Aorta (tissue), 5 donors: ENCODE results near the gene IL12RB1. TPM values are rescaled to one million over a fixed set of nuclear protein-coding genes. Genes with fewer than 3 reads are reported as not detected.

ENCODE experiments used
- ATAC-seq: fragments of 200-7000 bp; cut with Tn5 transposase; one replicate; pipeline ENCODE4 v1.9.1; 2022; ENCODE audit warnings: moderate library complexity; ENCODE audit not compliant: low FRiP score
- DNase-seq, 2 donors: peaks; one replicate each; pipeline ENCODE4 v3.0.0-alpha.2; 2020
- H3K27ac ChIP-seq, 2 donors: one replicate each; pipeline ENCODE4 v1.5.1; 2013; ENCODE audit warnings: low read length in 2 of 2, mild to moderate bottlenecking in 2 of 2, moderate library complexity in 2 of 2, control low read depth in 1 of 2, inconsistent platforms in 1 of 2, low read depth in 1 of 2
- H3K27me3 ChIP-seq, 2 donors: one replicate each; pipeline ENCODE4 v1.6.1; 2013; ENCODE audit warnings: control low read depth in 1 of 2, low read length in 1 of 2, mild to moderate bottlenecking in 1 of 2, moderate library complexity in 1 of 2; ENCODE audit not compliant: insufficient read depth in 2 of 2, control insufficient read depth in 1 of 2
- H3K36me3 ChIP-seq, 2 donors: one replicate each; pipeline ENCODE4 v1.6.1; 2013; ENCODE audit warnings: control low read depth in 1 of 2, low read length in 1 of 2, mild to moderate bottlenecking in 1 of 2; ENCODE audit not compliant: insufficient read depth in 2 of 2, control insufficient read depth in 1 of 2
- H3K4me1 ChIP-seq, 2 donors: one replicate each; pipeline ENCODE4 v1.6.1; 2013; ENCODE audit warnings: low read length in 2 of 2, control low read depth in 1 of 2, mild to moderate bottlenecking in 1 of 2, moderate library complexity in 1 of 2; ENCODE audit not compliant: insufficient read depth in 2 of 2, control insufficient read depth in 1 of 2
- H3K4me3 ChIP-seq, 2 donors: one replicate each; pipeline ENCODE4 v1.5.1; 2013; ENCODE audit warnings: low read length in 2 of 2, control low read depth in 1 of 2, mild to moderate bottlenecking in 1 of 2
- H3K9me3 ChIP-seq: one replicate; pipeline ENCODE4 v1.6.1; 2013; ENCODE audit warnings: mild to moderate bottlenecking, low read length; ENCODE audit not compliant: control insufficient read depth
- WGBS, 2 donors: extraction: QIAGEN DNeasy Blood & Tissue Kit; methylation state at CpG; one replicate each; pipeline ENCODE4 v1.1.7; 2013; 5-methylcytosine and 5-hydroxymethylcytosine counted together
- intact Hi-C, 2 donors: fragments of 100-400 bp; cut with DNase I; formaldehyde crosslinking; loops; one replicate each; pipeline versions ENCODE4 v1.14.2 to v1.15.0; 2022
- long read RNA-seq, 2 donors: library from polyadenylated mRNA; unstranded; transcript quantifications; one replicate each; pipeline ENCODE4 v2.0.0, GENCODE V29; 2020 to 2021
- polyA plus RNA-seq, 2 donors: library from polyadenylated mRNA; stranded (reverse); fragments of 200-250 nt; gene quantifications; one replicate each; pipeline ENCODE4 v1.2.3, GENCODE V29; 2013
- total RNA-seq, 2 donors: library from RNA; stranded (reverse); fragmentation: NEBNext Ultra II Directional; extraction: Animal tissue kit (Norgen Biotek cat#: 25700); gene quantifications; one replicate each; pipeline ENCODE4 v1.2.1, GENCODE V29; 2021
- donor health status: healthy with polysubstance abuse.
- donor health status: Bipolar disorder and iron deficiency.
- donor health status: DM: no; HTN: no; CAD: no.
- donor health status: DM: no; HTN: no; CAD: no.
- donor health status: DM: yes; HTN: yes; CAD: no.

Gene IL12RB1
- 1 to 10 TPM; 1.7 to 2.6 TPM for total RNA-seq
- polyA plus RNA-seq: under 1 TPM; 0.69 to 0.75 TPM
- long read RNA-seq, donor 1, partial matches to known transcripts: 0 of 4 reads
- long read RNA-seq, donor 1, other reads (novel, unspliced or antisense): 0 of 4 reads
- long read RNA-seq, donor 2, partial matches to known transcripts: 1 of 1 reads
- long read RNA-seq, donor 2, other reads (novel, unspliced or antisense): 0 of 1 reads

DNA sequence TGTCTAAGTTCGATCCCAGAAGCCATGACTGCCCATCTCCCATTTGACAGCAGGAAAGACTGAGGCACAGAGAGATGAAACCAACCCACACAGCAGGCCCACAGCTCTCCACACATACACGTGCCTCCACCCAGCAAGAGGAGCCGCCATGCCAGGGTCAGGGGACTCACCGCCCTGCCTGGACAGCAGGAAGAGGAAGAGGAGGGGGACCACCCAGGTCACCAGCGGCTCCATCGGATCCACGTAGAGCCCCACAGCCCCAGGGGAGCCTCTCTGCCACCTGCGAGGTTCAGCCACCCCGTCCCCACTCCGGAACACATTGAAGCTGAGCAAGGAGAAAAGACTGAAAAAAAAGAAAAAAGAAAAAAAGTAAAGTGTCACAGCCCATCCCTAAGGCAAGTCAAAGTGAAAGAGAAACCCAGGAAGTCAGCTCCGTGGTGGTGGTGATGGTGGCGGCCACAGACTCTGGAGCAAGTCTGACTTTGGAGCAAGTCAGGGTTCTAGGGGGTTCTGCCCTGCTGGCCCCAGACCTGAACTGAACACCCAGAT, at the start of gene IL12RB1:
IL12RB1 (minus strand) TSS at position 345 of the 549 bp plus-strand sequence; CDS start at position 234, 111 bp downstream.
- intact Hi-C loops: no loop called here
- DNase-seq (no peak), ATAC-seq (no peak)
- Histone ChIP-seq H3K4me1 (no peaks in the 10 kb centered on the region), H3K9me3 (no peaks in the 10 kb centered on the region), H3K27ac (no peak within 1 kb of the TSS), H3K36me3 (no peaks in the 10 kb centered on the region), H3K27me3 (no peaks in the 10 kb centered on the region), H3K4me3 (no peak within 1 kb of the TSS)
- 59 to 70% methylated on average over 12 of the region's 12 CpGs for WGBS, 2 donors

DNA sequence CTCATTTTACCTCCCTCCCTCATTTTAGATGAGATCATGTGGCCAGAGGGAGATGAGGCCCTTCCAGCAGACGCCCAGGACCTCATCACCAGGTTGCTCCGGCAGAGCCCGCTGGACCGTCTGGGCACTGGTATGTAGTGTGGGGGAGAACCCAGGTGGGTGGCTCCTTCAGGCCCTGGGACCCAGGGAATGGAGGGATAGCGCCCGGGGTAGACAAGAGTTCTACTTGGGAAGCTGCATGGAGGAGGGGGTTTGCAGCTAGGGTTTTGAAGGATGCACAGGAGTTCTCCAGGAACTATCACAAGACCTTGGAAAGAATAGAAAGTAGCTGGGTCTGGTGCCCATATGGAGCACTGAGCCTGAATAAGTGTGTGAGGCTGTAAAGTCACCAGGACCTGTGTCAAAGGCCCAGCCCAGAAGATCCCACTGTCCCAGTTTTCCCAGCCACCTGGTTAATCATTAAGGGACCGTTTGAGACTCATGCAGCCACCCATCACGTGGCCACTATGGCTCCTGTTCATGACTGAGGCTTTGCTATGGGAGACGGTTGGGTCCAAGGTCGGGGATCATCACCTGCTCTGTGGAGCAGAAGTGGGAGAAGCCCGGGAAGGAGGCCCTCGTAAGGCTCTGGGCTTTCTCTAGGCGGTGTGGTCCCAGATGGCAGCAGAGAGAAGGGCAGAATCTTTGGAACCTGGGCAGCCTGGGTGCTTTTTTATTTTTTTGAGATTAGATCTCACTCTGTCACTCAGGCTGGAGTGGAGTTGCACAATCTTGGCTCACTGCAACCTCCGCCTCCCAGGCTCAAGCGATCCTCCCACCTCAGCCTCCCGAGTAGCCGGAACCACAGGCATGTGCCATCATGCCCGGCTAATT, 49.2 kb upstream of the IL12RB1 start:
- no peaks in the 10 kb centered on the region for H3K27me3 ChIP-seq
- no peaks in the 10 kb centered on the region for H3K4me1 ChIP-seq
- H3K27ac ChIP-seq: no peak overlapping the region
- 94 to 96% methylated on average over 17 to 18 of the region's 18 CpGs for WGBS, 2 donors
- DNase-seq (no peak), ATAC-seq (no peak)
- H3K4me3 ChIP-seq: no peak overlapping the region
- peaks cover 0 to 5% of the 10 kb centered on the region in 2 donors for H3K36me3 ChIP-seq
- H3K9me3 ChIP-seq: no peaks in the 10 kb centered on the region
- intact Hi-C loops: no loop called here

DNA sequence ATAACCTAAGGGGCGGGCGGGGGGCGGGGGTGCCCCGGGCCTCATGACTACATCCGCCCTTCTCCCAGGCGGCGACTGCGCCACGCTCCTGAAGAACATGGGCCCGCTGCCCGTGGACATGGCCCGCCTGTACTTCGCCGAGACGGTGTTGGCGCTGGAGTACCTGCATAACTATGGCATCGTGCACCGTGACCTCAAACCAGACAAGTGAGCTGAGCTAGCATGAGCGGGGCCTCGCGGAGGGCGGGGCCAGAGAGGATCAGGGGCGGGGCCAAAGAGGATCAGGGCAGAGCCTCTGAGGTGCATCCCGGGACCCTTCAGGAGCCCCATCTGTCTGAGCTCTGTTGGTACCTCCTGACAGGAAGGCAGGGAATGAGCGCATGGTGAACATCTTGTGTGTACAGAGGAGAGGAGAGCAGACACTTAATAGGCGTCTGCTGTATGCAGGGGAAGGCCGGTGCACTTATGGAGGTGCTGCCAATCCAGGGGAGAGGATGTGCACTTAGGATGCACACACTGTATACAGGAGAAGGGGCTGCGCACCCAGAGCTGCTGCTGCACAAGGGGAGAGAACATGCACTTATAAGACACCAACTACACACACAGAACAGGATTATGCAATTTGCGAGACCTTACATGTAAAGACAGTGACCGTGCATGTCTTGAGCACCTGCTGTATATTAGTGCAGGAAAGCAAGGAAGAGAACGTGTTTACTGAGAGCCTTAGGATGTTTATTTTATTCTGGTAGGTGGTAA, 45.3 kb upstream of the IL12RB1 start:
- Histone ChIP-seq H3K9me3 (no peaks in the 10 kb centered on the region), H3K4me1 (no peaks in the 10 kb centered on the region), H3K36me3 (peaks cover 0 to 2% of the 10 kb centered on the region in 2 donors), H3K27ac (no peak overlapping the region), H3K4me3 (no peak overlapping the region), H3K27me3 (no peaks in the 10 kb centered on the region)
- intact Hi-C loops: no loop called here
- ATAC-seq (no peak), DNase-seq (no peak)
- WGBS, 2 donors: 83 to 86% methylated on average over 31 of the region's 31 CpGs

DNA sequence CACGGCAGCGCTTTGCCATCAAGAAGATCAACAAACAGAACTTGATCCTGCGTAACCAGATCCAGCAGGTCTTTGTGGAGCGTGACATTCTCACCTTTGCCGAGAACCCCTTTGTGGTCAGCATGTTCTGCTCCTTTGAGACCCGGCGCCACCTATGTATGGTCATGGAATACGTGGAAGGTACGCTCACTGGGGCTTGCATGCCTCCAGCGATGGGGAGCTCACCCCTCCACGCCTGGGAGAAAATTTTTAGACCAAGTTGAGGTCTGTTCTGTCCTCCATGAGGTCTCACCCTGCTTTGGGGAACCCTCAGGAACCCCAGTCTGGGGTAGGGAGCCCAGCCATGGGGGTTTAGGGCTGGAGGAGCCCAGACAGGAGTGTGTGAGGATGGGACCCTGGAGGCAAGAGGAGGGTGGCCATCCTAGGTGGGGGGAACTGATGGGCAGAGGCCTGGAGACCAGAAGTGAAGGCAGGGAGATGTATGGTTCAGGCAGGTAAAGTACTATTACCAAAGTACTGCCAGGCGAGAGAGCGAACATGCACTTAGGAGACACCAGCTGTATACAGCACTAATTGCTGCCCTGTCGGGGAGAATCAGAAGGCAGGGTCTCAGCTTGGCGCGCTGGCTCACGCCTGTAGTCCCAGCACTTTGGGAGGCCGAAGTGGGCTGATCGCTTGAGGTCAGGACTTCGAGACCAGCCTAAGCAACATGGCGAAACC, 43.9 kb upstream of the IL12RB1 start:
- H3K4me3 ChIP-seq: no peak overlapping the region
- no peaks in the 10 kb centered on the region for H3K27me3 ChIP-seq
- no peaks in the 10 kb centered on the region for H3K9me3 ChIP-seq
- no peak overlapping the region for H3K27ac ChIP-seq
- intact Hi-C loops: no loop called here
- WGBS, 2 donors: 92 to 94% methylated on average over 21 of the region's 21 CpGs
- DNase-seq (no peak), ATAC-seq (no peak)
- H3K4me1 ChIP-seq: no peaks in the 10 kb centered on the region
- H3K36me3 ChIP-seq: peaks cover 0 to 2% of the 10 kb centered on the region in 2 donors

DNA sequence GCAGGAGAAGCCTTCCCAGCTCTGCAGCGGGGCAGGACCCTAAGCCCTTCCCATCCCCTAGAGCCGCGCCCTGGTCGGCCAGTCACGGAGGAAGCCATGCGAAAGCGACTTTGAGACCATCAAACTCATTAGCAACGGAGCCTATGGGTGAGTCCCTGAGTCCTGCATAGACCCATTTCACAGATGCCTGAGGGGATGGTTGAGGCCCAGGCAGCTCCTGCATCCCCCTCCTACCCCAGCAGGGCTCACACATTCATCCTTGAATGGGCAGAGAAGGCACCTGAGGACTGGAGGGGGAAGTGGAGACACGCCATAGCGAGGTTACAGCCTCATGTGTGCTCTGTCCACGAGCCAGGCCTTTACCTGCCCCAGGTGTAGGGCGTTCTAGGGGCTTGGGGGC, 42.1 kb upstream of the IL12RB1 start:
- Histone ChIP-seq H3K4me1 (no peaks in the 10 kb centered on the region), H3K27ac (no peak overlapping the region), H3K4me3 (no peak overlapping the region), H3K9me3 (no peaks in the 10 kb centered on the region), H3K27me3 (no peaks in the 10 kb centered on the region), H3K36me3 (peaks cover 0 to 2% of the 10 kb centered on the region in 2 donors)
- intact Hi-C loops: no loop called here
- ATAC-seq: no peak
- 92 to 94% methylated on average over 12 of the region's 12 CpGs for WGBS, 2 donors
- no peak for DNase-seq

DNA sequence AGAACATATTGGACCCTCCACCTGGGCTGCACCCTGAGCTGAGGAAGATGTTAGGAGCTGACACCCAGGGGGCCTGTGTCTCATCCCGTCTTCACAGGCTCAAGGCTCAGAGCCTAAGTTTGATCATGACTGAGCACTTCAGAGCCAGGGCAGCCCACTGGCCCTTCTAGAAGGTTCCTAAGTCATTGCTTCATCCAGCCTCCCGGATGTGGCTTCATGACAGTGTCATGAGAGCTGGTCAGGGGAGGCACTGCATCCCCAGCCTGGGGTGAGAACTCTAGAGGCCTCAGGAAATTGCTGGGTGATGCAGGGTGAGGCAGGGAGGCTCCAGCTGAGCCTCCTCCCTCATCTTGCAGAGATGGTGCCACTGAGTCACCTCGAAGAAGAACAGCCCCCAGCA, 41.3 kb upstream of the IL12RB1 start:
- H3K9me3 ChIP-seq: no peaks in the 10 kb centered on the region
- H3K27ac ChIP-seq: no peak overlapping the region
- no peak overlapping the region for H3K4me3 ChIP-seq
- no peak for DNase-seq
- intact Hi-C loops: no loop called here
- no peaks in the 10 kb centered on the region for H3K27me3 ChIP-seq
- no peak for ATAC-seq
- no peaks in the 10 kb centered on the region for H3K4me1 ChIP-seq
- WGBS, 2 donors: 80 to 81% methylated on average over 3 of the region's 3 CpGs
- peaks cover 0 to 2% of the 10 kb centered on the region in 2 donors for H3K36me3 ChIP-seq

DNA sequence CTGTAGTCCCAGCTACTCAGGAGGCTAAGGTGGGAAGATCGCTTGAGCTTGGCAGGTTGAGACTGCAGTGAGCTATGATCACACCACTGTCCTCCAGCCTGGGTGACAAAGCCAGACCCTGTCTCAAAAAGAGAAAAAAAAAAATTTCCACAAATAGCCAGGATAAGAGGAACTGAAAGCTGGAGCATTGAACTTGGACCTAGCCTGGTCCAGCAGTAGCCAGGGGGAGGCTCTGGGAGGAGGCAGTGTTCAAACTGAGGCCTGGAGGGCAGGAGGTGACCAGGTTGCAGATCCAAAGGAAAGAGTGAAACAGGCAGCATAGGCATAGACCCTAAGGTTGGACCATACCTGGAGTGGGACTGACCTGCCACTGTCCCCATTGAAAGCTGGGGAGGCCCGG, 39.4 kb upstream of the IL12RB1 start:
- Histone ChIP-seq H3K9me3 (no peaks in the 10 kb centered on the region), H3K4me3 (no peak overlapping the region), H3K36me3 (peaks cover 0 to 1% of the 10 kb centered on the region in 2 donors), H3K27ac (no peak overlapping the region), H3K27me3 (no peaks in the 10 kb centered on the region), H3K4me1 (no peaks in the 10 kb centered on the region)
- 73 to 77% methylated on average over 2 of the region's 2 CpGs for WGBS, 2 donors
- DNase-seq (no peak), ATAC-seq (no peak)
- intact Hi-C loops: no loop called here

DNA sequence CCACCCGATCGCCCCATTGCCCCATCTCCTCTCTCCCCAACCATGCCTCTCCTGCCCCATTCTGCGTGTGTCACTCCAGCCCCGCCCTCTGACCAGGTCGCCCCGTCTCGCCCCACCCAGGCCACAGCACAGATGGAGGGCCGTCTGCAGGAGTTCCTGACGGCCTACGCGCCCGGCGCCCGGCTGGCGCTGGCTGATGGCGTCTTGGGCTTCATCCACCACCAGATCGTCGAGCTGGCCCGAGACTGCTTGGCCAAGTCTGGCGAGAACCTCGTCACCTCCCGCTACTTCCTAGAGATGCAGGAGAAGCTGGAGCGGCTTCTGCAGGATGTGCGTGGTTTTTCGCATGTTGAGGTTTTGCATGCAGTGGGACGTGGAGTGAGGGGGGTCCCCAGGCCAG, 37.1 kb upstream of the IL12RB1 start:
- DNase-seq: no peak
- Histone ChIP-seq H3K9me3 (no peaks in the 10 kb centered on the region), H3K36me3 (peaks cover 0 to 1% of the 10 kb centered on the region in 2 donors), H3K4me1 (no peaks in the 10 kb centered on the region), H3K27me3 (no peaks in the 10 kb centered on the region), H3K4me3 (no peak overlapping the region), H3K27ac (no peak overlapping the region)
- 93 to 94% methylated on average over 26 of the region's 26 CpGs for WGBS, 2 donors
- ATAC-seq: no peak
- intact Hi-C loops: no loop called here
